Left lung (tissue), 10 donors: ENCODE data around the gene RBM17. TPM values are rescaled to one million over a fixed set of nuclear protein-coding genes. Genes with fewer than 3 reads are reported as not detected.

ENCODE experiments used
- ATAC-seq: fragments of 200-7000 bp; cut with Tn5 transposase; one replicate; pipeline ENCODE4 v1.9.1; 2020; ENCODE audit warnings: moderate library complexity
- DNase-seq, 4 donors: peaks; one replicate each; pipeline ENCODE4 v3.0.0-alpha.2; 2013 to 2020
- H3K27ac ChIP-seq, 2 donors: fragments of 200-600 bp; sonication (generic) in 1 of 2; one replicate each; pipeline versions ENCODE4 v1.5.0 to v1.8.0; 2020 to 2021
- H3K27me3 ChIP-seq, 2 donors: fragments of 200-600 bp; sonication (generic) in 1 of 2; one replicate each; pipeline versions ENCODE4 v1.5.0 to v1.8.0; 2020 to 2021
- H3K36me3 ChIP-seq, 2 donors: fragments of 200-600 bp; sonication (generic) in 1 of 2; one replicate each; pipeline versions ENCODE4 v1.5.0 to v1.8.0; 2020 to 2021
- H3K4me1 ChIP-seq, 2 donors: fragments of 200-600 bp; one replicate each; pipeline ENCODE4 v1.8.0; 2021
- H3K4me3 ChIP-seq, 2 donors: fragments of 200-600 bp; sonication (generic) in 1 of 2; one replicate each; pipeline versions ENCODE4 v1.5.0 to v1.8.0; 2020 to 2021; ENCODE audit warnings: mild to moderate bottlenecking in 1 of 2
- H3K9me3 ChIP-seq, 2 donors: fragments of 200-600 bp; sonication (generic) in 1 of 2; one replicate each; pipeline versions ENCODE4 v1.5.0 to v1.8.0; 2020 to 2021
- intact Hi-C, 2 donors: fragments of 100-400 bp; cut with DNase I; formaldehyde crosslinking; loops; one replicate each; pipeline versions ENCODE4 v1.11.2 to v1.14.2; 2022
- polyA plus RNA-seq, 6 donors: library from polyadenylated mRNA; unstranded; fragments of 120-200 nt; gene quantifications; one replicate each; pipeline ENCODE4 v1.2.1, GENCODE V29; 2013; ENCODE audit not compliant: insufficient read length in 6 of 6
- total RNA-seq, 2 donors: library from RNA; stranded (reverse); fragmentation: NEBNext Ultra II Directional; extraction: Animal tissue kit (Norgen Biotek cat#: 25700); gene quantifications; one replicate each; pipeline ENCODE4 v1.2.1, GENCODE V29; 2021
- TF ChIP-seq, protein P1 (sequence below), 2 donors: fragments of 200-600 bp; sonication (generic) in 1 of 2; IDR thresholded peaks; one replicate each; pipeline versions ENCODE4 v1.5.0 to v1.8.0; 2021; ENCODE audit warnings: antibody characterized with exemption in 2 of 2
- donor health status: DM: no; HTN: yes; CAD: no.
- donor health status: DM: no; HTN: no; CAD: no.

RBM17 gene
- total and polyA plus RNA-seq, 8 donors: 63.2 to 215 (median 185) TPM

DNA sequence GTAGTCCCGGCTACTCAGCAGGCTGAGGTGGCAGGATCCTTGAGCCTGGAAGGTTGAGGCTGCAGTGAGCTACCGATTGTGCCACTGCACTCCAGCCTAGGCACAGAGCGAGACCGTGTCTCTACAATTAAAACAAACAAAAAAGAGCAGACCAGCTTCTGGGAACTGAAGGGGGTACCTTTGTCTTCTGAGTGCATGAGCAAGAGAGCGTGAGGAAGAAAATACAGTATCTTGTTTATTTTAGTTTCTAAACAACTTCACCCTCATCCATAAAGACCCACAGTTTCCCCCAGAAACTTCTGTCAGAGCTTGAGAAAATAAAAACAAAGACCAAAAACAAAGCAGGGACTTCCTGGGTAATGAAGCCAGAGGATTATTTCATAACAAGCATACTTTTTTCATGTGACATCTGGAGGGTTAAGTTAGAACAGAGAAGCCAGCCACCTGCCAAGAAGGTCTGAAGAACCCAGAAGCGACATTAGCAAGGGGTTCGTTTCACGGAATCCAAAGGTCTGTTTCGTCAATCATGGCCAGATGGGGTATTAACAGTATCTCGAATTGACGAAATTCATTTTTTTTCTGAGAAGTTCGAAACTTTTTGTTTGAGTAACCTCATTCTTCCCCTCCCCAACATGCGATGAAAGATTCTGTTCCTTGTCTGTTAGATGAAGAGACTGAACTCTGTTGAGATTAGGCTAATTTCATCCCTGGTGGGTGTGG, 16.5 kb upstream of the RBM17 start:
- Histone ChIP-seq H3K9me3 (no peaks in the 10 kb centered on the region), H3K27ac (peak overlapping the region in 1 of 2 donors; percentile 40), H3K4me3 (no peak overlapping the region), H3K36me3 (no peaks in the 10 kb centered on the region), H3K4me1 (peaks cover 3 to 56% of the 10 kb centered on the region in 2 donors), H3K27me3 (no peaks in the 10 kb centered on the region)
- no peak for DNase-seq
- TF ChIP-seq, protein P1, sequence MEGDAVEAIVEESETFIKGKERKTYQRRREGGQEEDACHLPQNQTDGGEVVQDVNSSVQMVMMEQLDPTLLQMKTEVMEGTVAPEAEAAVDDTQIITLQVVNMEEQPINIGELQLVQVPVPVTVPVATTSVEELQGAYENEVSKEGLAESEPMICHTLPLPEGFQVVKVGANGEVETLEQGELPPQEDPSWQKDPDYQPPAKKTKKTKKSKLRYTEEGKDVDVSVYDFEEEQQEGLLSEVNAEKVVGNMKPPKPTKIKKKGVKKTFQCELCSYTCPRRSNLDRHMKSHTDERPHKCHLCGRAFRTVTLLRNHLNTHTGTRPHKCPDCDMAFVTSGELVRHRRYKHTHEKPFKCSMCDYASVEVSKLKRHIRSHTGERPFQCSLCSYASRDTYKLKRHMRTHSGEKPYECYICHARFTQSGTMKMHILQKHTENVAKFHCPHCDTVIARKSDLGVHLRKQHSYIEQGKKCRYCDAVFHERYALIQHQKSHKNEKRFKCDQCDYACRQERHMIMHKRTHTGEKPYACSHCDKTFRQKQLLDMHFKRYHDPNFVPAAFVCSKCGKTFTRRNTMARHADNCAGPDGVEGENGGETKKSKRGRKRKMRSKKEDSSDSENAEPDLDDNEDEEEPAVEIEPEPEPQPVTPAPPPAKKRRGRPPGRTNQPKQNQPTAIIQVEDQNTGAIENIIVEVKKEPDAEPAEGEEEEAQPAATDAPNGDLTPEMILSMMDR (IDR thresholded peaks at IDR 0.05): no peak
- ATAC-seq: peak; percentile 8
- intact Hi-C loops: no loop called here

DNA sequence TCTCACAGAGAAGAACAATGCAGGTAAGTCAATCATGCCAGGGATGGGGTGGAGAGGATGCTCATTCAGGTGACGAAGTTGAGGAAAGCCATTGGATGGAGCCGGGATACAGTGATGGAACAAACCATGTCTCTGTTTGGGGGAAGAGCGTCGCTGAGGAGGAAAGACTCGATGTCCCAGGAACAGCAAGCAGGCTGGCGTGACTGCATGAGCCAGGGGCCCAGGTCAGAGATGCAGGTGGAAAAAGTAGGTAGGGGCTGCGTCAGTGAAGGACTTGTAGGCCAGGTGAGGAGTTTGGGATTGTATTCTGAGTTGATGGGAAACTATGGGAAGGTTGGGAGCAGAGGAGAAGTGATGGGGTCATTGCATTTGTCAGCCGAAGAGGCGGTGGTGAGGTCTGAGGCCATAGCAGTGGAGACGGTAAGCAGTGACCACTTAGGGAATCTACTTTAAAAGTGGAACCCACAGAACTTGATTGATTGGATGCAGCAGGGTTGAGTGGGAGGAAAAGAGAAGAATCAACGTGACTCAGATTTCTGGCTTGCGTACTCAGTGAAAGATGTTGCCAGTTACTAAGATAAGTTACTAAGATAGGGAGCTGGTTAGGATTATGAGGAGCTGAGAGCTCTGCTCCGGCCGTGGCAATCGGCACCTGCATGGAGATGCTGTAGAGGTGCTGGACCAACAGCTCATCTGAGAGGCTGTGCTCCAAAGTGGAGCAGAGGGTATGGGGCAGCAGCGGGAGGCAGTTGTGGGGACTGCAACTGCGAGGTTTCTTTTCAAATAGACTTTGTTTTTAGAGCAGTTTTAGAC, 14.1 kb upstream of the RBM17 start:
- intact Hi-C loops: no loop called here
- TF ChIP-seq, protein P1 (IDR thresholded peaks at IDR 0.05): no peak
- no peak overlapping the region for H3K27ac ChIP-seq
- H3K4me3 ChIP-seq: no peak overlapping the region
- peaks cover 3 to 33% of the 10 kb centered on the region in 2 donors for H3K4me1 ChIP-seq
- DNase-seq (no peak), ATAC-seq (peak; percentile 31)
- no peaks in the 10 kb centered on the region for H3K36me3 ChIP-seq
- H3K9me3 ChIP-seq: no peaks in the 10 kb centered on the region
- no peaks in the 10 kb centered on the region for H3K27me3 ChIP-seq

DNA sequence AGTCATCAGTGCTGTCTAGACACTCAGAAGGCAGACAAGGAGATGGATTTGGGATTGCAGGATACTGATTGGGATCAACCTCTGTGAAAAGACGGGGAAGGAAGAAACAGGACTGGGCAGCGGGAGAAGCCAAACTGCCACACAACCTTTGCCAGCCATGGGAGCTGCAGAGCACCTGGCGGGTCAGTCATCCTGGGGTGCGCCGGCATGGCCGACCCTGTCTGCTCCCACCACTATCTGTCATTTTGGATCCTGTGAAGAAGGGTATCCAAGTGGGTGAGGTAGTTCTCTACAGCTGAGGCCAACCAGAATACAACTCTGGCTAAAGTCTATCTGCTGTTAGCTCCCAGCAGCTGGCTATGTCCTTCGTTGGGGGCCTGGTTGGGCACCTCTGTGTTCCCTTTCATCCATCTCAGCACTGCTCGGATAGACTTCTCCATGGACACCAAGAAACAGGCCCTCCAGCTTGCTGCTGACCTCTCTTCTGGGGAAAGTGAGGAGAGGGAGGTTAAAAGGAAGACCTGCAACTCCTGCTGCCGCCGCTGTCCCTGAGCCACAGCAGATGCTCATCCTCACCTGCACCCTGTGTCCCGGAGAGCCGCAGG, 11.7 kb upstream of the RBM17 start:
- TF ChIP-seq, protein P1 (IDR thresholded peaks at IDR 0.05): no peak
- Histone ChIP-seq H3K9me3 (no peaks in the 10 kb centered on the region), H3K4me1 (peaks cover under 1 to 10% of the 10 kb centered on the region in 2 donors), H3K4me3 (no peak overlapping the region), H3K36me3 (no peaks in the 10 kb centered on the region), H3K27me3 (no peaks in the 10 kb centered on the region), H3K27ac (no peak overlapping the region)
- no peak for DNase-seq
- ATAC-seq: no peak
- intact Hi-C loops: no loop called here

DNA sequence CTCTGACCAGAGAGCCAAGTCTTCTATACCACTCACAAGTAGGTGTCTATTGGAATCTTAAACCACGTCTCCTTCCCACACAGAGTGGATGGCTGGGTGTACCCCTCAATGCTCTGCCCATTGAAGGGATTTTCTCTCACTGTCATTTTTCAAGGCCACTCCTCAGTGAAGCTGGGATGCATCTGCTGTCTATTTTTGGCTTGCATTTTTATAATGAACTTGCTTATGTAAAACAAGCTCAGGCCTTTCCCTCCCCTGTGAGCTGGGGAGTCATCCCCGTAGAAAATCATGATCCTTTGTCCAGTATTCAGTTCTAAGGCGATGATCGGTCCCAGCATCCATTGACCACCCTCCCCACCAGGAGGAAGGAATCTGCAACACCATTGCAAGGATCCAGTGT, 9.8 kb upstream of the RBM17 start:
- DNase-seq: no peak
- H3K4me3 ChIP-seq: no peak overlapping the region
- no peaks in the 10 kb centered on the region for H3K27me3 ChIP-seq
- no peak overlapping the region for H3K27ac ChIP-seq
- H3K4me1 ChIP-seq: peaks cover 0 to 11% of the 10 kb centered on the region in 2 donors
- ATAC-seq: no peak
- TF ChIP-seq, protein P1 (IDR thresholded peaks at IDR 0.05): no peak
- no peaks in the 10 kb centered on the region for H3K9me3 ChIP-seq
- intact Hi-C loops: no loop called here
- no peaks in the 10 kb centered on the region for H3K36me3 ChIP-seq
